ENCODE measurements around the gene CATSPER1.

The CATSPER1 gene

DNA sequence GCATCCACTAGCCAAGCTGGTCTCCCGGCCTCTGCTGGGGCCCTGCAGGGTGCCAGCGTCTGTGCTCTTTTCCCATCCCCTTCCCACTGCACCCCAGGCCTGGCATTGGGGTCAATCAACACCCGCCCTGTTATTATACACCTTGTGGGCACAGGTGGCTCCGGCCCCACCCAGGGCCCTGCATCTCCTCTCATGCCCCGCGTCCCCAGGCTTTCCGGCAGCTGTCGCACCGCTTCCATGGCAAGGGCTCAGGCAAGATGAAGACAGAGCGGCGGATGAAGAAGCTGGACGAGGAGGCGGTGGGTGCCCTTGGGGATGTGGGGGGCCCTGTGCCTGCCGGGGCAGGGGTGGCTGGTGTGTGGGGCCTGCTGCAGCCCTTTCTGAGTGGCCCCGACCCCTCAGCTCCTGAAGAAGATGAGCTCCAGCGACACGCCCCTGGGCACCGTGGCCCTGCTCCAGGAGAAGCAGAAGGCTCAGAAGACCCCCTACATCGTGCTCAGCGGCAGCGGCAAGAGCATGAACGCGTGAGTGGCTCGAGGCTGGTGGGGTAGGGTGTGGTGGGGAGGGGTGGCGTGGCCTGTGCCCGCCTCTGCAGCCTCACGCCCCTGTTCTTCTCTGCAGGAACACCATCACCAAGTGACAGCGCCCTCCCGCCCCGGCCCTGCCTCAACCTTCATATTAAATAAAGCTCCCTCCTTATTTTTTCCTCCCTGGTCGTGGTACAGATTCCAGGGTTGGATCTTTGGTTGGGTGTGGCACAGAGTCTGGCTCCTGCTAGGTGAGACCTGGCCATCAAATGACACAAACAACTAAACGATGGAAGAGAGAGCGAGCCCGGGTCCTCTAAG is 47.7 kb downstream of the CATSPER1 start:
- DNase-seq (ENCODE audit: extremely low read depth, insufficient read length) = no peak
- Histone ChIP-seq H3K36me3 (ENCODE audit: control insufficient read depth, insufficient read depth, low read length) (peaks cover 19% of the 10 kb centered on the region), H3K4me3 (replicated peaks; ENCODE audit: low read depth, low read length) (no peak overlapping the region), H3K27me3 (replicated peaks; ENCODE audit: control insufficient read depth, insufficient read depth, low read length) (no peaks in the 10 kb centered on the region)
- TF ChIP-seq, protein P1, sequence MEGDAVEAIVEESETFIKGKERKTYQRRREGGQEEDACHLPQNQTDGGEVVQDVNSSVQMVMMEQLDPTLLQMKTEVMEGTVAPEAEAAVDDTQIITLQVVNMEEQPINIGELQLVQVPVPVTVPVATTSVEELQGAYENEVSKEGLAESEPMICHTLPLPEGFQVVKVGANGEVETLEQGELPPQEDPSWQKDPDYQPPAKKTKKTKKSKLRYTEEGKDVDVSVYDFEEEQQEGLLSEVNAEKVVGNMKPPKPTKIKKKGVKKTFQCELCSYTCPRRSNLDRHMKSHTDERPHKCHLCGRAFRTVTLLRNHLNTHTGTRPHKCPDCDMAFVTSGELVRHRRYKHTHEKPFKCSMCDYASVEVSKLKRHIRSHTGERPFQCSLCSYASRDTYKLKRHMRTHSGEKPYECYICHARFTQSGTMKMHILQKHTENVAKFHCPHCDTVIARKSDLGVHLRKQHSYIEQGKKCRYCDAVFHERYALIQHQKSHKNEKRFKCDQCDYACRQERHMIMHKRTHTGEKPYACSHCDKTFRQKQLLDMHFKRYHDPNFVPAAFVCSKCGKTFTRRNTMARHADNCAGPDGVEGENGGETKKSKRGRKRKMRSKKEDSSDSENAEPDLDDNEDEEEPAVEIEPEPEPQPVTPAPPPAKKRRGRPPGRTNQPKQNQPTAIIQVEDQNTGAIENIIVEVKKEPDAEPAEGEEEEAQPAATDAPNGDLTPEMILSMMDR (IDR thresholded peaks at IDR 0.05; ENCODE audit: insufficient read depth, low read length, poor library complexity, severe bottlenecking) = no peak

DNA sequence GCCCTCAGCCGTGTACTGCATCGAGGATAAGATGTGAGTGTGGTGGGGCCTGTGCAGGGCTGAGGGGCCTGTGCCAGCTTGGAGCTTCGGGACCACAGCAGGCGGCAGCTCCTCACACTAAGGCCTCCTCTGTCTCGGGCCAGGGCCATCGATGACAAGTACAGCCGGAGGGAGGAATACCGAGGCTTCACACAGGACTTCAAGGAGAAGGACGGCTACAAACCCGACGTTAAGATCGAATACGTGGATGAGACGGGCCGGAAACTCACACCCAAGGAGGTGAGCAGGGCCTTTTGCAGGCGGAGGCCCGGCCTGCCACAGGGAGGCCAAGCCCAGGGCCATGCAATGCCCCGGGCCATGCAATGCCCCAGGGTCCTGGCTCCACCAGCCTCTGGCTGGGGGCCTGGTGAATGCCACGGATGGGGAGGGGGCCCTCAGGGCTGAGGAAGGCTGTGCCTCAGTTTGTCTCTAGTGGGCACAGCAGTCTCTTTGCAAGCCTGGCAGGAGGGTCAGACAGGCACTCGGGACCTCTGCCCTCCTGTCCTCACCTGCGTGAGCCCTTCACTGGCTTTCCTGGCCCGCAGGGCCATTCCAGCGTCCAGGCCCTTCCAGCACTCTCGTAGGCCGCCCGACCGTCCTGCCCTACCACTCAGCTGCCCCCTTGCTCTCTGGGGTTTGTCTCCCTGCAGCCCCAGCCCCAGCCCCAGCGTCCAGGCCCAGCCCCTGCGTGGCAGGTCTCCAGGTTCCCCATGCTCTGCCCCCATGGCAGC is 48.5 kb downstream of the CATSPER1 start:
- H3K27me3 ChIP-seq (replicated peaks; ENCODE audit: control insufficient read depth, insufficient read depth, low read length) = no peaks in the 10 kb centered on the region
- no peak for DNase-seq (ENCODE audit: extremely low read depth, insufficient read length)
- no peak overlapping the region for H3K4me3 ChIP-seq (replicated peaks; ENCODE audit: low read depth, low read length)
- peaks cover 23% of the 10 kb centered on the region for H3K36me3 ChIP-seq (ENCODE audit: control insufficient read depth, insufficient read depth, low read length)
- TF ChIP-seq, protein P1 (IDR thresholded peaks at IDR 0.05; ENCODE audit: insufficient read depth, low read length, poor library complexity, severe bottlenecking) = no peak

DNA sequence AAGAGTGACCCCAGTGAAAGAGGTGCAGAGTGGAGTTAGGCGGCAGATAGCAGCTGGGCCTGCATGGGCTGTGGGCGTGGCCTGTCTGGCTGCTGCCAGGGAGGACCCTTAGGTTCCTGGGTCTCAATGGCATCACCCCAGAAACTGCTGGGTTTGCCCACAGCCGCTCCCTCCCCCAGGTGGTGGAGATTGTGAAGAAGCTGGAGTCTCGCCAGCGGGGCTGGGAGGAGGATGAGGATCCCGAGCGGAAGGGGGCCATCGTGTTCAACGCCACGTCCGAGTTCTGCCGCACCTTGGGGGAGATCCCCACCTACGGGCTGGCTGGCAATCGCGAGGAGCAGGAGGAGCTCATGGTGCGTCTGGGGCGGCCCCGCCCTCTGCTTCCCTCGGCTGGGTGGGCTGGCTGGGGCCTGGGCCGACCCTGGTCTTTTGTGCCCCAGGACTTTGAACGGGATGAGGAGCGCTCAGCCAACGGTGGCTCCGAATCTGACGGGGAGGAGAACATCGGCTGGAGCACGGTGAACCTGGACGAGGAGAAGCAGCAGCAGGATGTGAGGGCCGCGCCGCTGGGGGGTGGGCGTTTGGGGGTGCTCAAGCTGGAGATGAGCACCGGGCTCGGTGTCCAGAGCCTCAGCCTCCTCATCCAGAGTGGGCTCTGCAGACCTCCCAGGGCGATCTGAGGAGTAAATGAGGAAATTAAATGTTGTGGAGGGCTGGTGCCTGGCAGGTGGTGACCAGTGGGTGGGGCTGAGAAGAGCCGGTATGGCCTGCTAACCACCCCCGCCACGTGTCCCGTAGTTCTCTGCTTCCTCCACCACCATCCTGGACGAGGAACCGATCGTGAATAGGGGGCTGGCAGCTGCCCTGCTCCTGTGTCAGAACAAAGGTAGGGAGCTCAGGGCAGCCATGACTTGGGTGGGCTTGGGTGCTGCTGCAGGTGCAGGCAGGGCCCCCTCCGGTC is 49.8 kb downstream of the CATSPER1 start:
- no peak for DNase-seq (ENCODE audit: extremely low read depth, insufficient read length)
- TF ChIP-seq, protein P1 (IDR thresholded peaks at IDR 0.05; ENCODE audit: insufficient read depth, low read length, poor library complexity, severe bottlenecking) = no peak
- H3K27me3 ChIP-seq (replicated peaks; ENCODE audit: control insufficient read depth, insufficient read depth, low read length) = no peaks in the 10 kb centered on the region
- H3K4me3 ChIP-seq (replicated peaks; ENCODE audit: low read depth, low read length) = no peak overlapping the region
- peaks cover 26% of the 10 kb centered on the region for H3K36me3 ChIP-seq (ENCODE audit: control insufficient read depth, insufficient read depth, low read length)

DNA sequence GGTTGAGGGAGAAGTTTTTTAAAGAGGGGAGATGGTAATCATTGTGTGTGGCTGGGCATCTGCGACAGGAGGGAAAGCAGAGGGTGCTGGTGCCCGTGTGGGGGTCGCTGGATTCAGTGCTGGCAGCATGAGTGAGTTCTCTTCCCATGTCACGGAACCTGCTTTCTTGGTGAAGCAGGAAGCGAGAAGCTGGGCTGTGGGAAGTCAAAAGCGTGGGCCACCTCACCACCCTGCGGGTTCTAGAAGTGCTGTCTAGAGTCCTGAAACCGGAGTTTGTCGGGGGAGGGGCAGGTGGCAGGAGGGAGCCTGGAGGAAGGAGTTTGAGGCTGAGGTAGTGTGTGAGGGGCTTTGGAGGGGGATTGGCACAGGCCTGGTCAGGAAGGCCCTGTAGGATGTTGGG is 50.5 kb downstream of the CATSPER1 start:
- no peaks in the 10 kb centered on the region for H3K27me3 ChIP-seq (replicated peaks; ENCODE audit: control insufficient read depth, insufficient read depth, low read length)
- TF ChIP-seq, protein P1 (IDR thresholded peaks at IDR 0.05; ENCODE audit: insufficient read depth, low read length, poor library complexity, severe bottlenecking) = no peak
- no peak overlapping the region for H3K4me3 ChIP-seq (replicated peaks; ENCODE audit: low read depth, low read length)
- DNase-seq (ENCODE audit: extremely low read depth, insufficient read length) = no peak
- peaks cover 26% of the 10 kb centered on the region for H3K36me3 ChIP-seq (ENCODE audit: control insufficient read depth, insufficient read depth, low read length)

DNA sequence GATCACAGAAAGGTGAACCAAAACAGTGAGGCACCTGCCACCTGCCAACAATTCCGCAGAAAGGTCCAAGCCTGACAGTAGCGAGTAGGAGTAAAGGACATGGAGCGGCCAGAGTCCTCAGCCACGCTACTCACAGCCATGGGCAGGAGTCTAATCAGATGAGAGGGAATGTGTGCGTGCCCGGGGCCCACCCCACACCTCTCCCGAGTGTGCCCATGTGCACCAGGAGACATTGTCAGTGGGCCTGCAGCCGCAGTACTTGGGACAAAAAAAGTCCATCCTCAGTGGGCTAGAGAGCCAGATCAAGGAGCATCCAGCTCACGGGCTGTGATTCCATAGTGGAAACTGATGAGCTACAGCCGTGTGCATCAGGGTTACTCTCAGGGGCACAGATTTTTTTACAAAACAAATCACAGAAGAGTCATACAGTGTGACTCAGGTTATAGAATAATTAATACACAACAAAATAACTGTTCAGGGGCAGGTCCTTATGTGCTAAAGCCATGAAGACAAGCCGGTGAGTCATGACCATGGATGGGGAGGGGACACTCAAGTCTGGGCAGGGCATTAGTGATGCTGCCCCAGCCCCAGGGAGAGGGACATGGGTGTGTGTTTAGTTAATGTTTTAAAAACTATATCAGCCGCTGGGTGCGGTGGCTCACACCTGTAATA is 52.7 kb downstream of the CATSPER1 start:
- no peak for DNase-seq (ENCODE audit: extremely low read depth, insufficient read length)
- Histone ChIP-seq H3K4me3 (replicated peaks; ENCODE audit: low read depth, low read length) (no peak overlapping the region), H3K36me3 (ENCODE audit: control insufficient read depth, insufficient read depth, low read length) (peaks cover 24% of the 10 kb centered on the region), H3K27me3 (replicated peaks; ENCODE audit: control insufficient read depth, insufficient read depth, low read length) (no peaks in the 10 kb centered on the region)
- TF ChIP-seq, protein P1 (IDR thresholded peaks at IDR 0.05; ENCODE audit: insufficient read depth, low read length, poor library complexity, severe bottlenecking) = no peak
